Activated CD4-positive, alpha-beta T cell treated with anti-CD3 and anti-CD28 coated beads, Interleukin-2, Interleukin-6, amounts not matched to agents 100 ng/mL and 50 ng/mL, durations not matched to agents 16 hours and 8 hours (primary cell): ENCODE measurements around the gene AMDHD1.
A peak's percentile ranks its signal among the peaks of the same experiment; 100 is the strongest.

Source experiments
- DNase-seq: peaks from one replicate; pipeline ENCODE4 v3.0.0-alpha.2; 2020

The AMDHD1 gene

GRCh38 chr12:95943330-95943842, at the start of gene AMDHD1:
Gene AMDHD1, plus strand, starts transcription at chr12:95943331. Its CDS starts 68 bp downstream, at chr12:95943399.
- peak; percentile 72 for DNase-seq

GRCh38 chr12:95896846-95897245, 46.3 kb upstream of the AMDHD1 start:
- no peak for DNase-seq

- DNase-seq = no peak
These were observed 45.0 kb upstream of the AMDHD1 start for GRCh38 chr12:95898081-95898480.

GRCh38 chr12:95908573-95908972, 34.6 kb upstream of the AMDHD1 start:
- no peak for DNase-seq

GRCh38 chr12:95909871-95910270, 33.3 kb upstream of the AMDHD1 start:
- DNase-seq = no peak

GRCh38 chr12:95918194-95918993, 24.7 kb upstream of the AMDHD1 start:
- DNase-seq = peak; percentile 70

- no peak for DNase-seq
These were observed 24.0 kb upstream of the AMDHD1 start for GRCh38 chr12:95919110-95919509.

GRCh38 chr12:95922231-95922630, 20.9 kb upstream of the AMDHD1 start:
- DNase-seq = no peak

- DNase-seq = no peak
These were observed 2.6 kb upstream of the AMDHD1 start for GRCh38 chr12:95940514-95940913.

GRCh38 chr12:95942101-95942523, 1.0 kb upstream of the AMDHD1 start:
- peak; percentile 6 for DNase-seq

- peak; percentile 92 for DNase-seq
These were observed 404 bp upstream of the AMDHD1 start, which contains the start of gene CCDC38 for GRCh38 chr12:95942524-95943329. Gene CCDC38, minus strand, starts transcription at chr12:95942614. Its CDS starts 6,105 bp downstream, at chr12:95936509.

GRCh38 chr12:95944108-95944704, 1.1 kb downstream of the AMDHD1 start:
- DNase-seq = no peak

- no peak for DNase-seq
These were observed 6.5 kb downstream of the AMDHD1 start for GRCh38 chr12:95949477-95950206.

GRCh38 chr12:95951515-95951914, 8.4 kb downstream of the AMDHD1 start:
- no peak for DNase-seq

GRCh38 chr12:95953000-95953399, 9.9 kb downstream of the AMDHD1 start:
- DNase-seq = no peak

- DNase-seq = no peak
These were observed 12.5 kb downstream of the AMDHD1 start for GRCh38 chr12:95955549-95956159.

- no peak for DNase-seq
These were observed 13.5 kb downstream of the AMDHD1 start for GRCh38 chr12:95956557-95957145.

GRCh38 chr12:95959107-95959506, 16.0 kb downstream of the AMDHD1 start:
- peak; percentile 14 for DNase-seq

GRCh38 chr12:95960241-95960640, 17.1 kb downstream of the AMDHD1 start:
- no peak for DNase-seq

GRCh38 chr12:95962222-95962621, 19.1 kb downstream of the AMDHD1 start:
- DNase-seq = no peak

- no peak for DNase-seq
These were observed 20.0 kb downstream of the AMDHD1 start for GRCh38 chr12:95963096-95963495.
